ENCODE results near the gene ARL2. TPM values are rescaled to one million over a fixed set of nuclear protein-coding genes. Genes with fewer than 3 reads are reported as not detected.

The ARL2 gene
- total RNA-seq, 1 experiment from 2014 or later: 98.9 TPM

DNA sequence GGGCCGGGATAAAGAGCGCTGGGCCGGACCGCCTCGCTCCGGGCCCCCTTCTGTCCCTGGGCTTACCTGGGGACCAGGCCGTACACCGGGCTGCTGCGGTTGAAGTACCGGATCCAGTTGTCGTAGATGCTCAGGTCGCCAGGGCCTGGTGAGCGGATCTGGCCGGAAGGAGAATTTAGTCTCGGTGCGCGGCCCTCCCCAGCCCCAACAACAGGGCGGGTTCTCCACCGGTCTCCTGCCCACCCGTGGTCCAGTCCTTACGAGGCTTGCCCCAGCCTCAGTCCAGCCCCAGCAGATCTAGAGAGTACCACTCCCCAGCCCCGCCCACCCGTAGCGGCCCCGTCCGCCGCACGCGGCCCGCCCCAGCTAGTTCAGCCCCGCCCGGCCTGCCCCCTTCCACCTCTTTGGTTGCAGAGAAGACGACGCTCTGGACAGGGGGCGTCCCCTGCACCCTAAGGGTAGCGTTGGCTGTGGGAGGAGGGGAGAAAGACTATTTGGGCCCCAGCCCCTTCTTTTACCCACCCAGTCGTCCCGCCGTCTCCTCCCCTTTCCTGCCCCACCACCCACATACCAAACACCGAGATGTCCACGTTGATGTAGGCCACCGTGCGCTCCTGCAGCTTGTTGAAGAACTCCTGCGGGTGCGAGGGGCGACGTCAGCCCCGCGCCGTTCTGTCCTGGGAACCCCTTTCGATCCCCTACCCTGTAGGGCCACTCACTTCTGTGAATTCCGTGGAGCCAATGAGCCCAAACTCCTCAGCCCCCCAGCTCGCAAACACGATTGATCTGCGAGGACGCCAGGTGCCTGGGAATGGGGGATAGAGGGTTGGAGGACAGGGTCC, 33.8 kb downstream of the ARL2 start:
- H3K27ac ChIP-seq (ENCODE audit: low read depth, low read length, poor library complexity, severe bottlenecking): no peak overlapping the region
- TF ChIP-seq, protein P1, sequence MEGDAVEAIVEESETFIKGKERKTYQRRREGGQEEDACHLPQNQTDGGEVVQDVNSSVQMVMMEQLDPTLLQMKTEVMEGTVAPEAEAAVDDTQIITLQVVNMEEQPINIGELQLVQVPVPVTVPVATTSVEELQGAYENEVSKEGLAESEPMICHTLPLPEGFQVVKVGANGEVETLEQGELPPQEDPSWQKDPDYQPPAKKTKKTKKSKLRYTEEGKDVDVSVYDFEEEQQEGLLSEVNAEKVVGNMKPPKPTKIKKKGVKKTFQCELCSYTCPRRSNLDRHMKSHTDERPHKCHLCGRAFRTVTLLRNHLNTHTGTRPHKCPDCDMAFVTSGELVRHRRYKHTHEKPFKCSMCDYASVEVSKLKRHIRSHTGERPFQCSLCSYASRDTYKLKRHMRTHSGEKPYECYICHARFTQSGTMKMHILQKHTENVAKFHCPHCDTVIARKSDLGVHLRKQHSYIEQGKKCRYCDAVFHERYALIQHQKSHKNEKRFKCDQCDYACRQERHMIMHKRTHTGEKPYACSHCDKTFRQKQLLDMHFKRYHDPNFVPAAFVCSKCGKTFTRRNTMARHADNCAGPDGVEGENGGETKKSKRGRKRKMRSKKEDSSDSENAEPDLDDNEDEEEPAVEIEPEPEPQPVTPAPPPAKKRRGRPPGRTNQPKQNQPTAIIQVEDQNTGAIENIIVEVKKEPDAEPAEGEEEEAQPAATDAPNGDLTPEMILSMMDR (conservative IDR thresholded peaks at IDR 0.05; ENCODE audit: low read depth, low read length): no peak
- TF ChIP-seq EZH2 (IDR thresholded peaks at IDR 0.05; ENCODE audit: borderline replicate concordance, low read depth, low read length, poor library complexity, severe bottlenecking): no peak
- H3K9me3 ChIP-seq (ENCODE audit: low read depth, low read length, poor library complexity, severe bottlenecking): no peaks in the 10 kb centered on the region
- H3K4me3 ChIP-seq (ENCODE audit: low read depth, low read length, poor library complexity, severe bottlenecking): no peak overlapping the region
- H3K4me1 ChIP-seq (ENCODE audit: insufficient read depth, low read length, poor library complexity, severe bottlenecking): no peaks in the 10 kb centered on the region
- no TSS peak for BruUV-seq (replicated peaks)
- ChIA-PET CTCF (no interaction called here), POLR2A (ENCODE audit: low non-redundant PET) (no interaction called here)
- intact Hi-C loops (cut with micrococcal nuclease; ENCODE audit: unreplicated experiment): no loop called here
- no peaks in the 10 kb centered on the region for H3K27me3 ChIP-seq (replicated peaks; ENCODE audit: insufficient read depth, low read depth, low read length, poor library complexity)
- H3K36me3 ChIP-seq (ENCODE audit: insufficient read depth, low read length, poor library complexity, severe bottlenecking): peaks cover 23% of the 10 kb centered on the region
- DNase-seq (ENCODE audit: low spot score): no peak

DNA sequence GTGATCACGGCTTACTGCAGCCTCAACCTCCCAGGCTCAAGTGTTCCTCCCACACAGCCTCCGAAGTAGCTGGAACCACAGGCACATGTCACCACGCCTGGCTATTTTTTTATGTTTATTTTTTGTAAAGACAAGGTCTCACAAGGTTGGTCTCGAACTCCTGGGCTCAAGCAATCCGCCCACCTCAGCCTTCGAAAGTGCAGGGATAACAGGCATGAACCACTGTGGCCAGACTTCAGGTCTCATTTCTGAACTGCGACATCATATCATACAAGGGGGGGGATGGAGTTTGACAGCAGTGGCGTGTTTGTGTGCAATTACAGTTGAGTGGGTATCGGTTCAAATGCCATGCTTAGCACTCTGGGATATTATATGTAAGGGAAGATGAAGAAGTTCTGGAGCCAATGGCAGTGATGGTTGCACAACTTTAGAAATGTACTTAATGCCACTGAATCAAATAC, 37.5 kb downstream of the ARL2 start:
- H3K27me3 ChIP-seq (replicated peaks; ENCODE audit: insufficient read depth, low read depth, low read length, poor library complexity): no peaks in the 10 kb centered on the region
- CTCF ChIA-PET: no interaction called here
- H3K27ac ChIP-seq (ENCODE audit: low read depth, low read length, poor library complexity, severe bottlenecking): no peak overlapping the region
- intact Hi-C loops (cut with micrococcal nuclease; ENCODE audit: unreplicated experiment): no loop called here
- POLR2A ChIA-PET (ENCODE audit: low non-redundant PET): no interaction called here
- H3K9me3 ChIP-seq (ENCODE audit: low read depth, low read length, poor library complexity, severe bottlenecking): no peaks in the 10 kb centered on the region
- TF ChIP-seq, protein P1 (conservative IDR thresholded peaks at IDR 0.05; ENCODE audit: low read depth, low read length): no peak
- TF ChIP-seq EZH2 (IDR thresholded peaks at IDR 0.05; ENCODE audit: borderline replicate concordance, low read depth, low read length, poor library complexity, severe bottlenecking): no peak
- no peak for DNase-seq (ENCODE audit: low spot score)
- H3K36me3 ChIP-seq (ENCODE audit: insufficient read depth, low read length, poor library complexity, severe bottlenecking): no peaks in the 10 kb centered on the region
- no TSS peak for BruUV-seq (replicated peaks)
- H3K4me1 ChIP-seq (ENCODE audit: insufficient read depth, low read length, poor library complexity, severe bottlenecking): no peaks in the 10 kb centered on the region
- H3K4me3 ChIP-seq (ENCODE audit: low read depth, low read length, poor library complexity, severe bottlenecking): no peak overlapping the region

DNA sequence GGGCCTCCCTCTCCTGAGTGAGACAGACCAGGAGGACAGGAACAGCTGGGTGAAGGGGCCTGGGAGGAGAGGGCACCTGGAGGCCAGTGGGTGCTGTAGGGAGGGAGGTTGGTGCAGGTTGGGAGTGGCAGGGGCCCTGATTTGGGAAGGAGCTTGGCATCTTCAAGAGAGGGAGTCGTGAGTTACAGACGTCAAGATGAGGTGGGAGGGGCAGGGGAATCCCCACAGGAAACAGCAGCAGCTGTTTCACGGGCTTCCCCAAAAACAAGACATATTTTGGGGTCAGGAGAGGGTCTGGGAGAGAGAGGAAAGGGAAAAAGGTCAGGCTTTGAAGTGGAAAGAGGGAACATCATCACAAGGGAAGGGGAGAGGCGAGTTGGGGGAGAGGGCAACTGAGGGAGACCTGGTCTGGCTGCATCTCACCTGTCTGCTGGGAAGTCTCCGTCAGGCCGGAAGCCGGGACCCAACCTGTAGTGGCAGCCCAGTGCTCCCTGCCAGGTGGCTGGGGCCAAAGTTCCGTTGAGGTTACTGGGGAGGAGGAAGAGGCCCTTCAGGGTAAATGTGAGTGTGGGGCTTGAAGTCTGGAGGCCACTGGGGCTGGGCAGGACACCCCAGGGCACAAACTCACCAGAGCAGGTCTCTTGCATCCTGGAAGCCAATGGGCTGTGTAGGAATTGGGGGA, 40.0 kb downstream of the ARL2 start:
- Histone ChIP-seq H3K36me3 (ENCODE audit: insufficient read depth, low read length, poor library complexity, severe bottlenecking) (no peaks in the 10 kb centered on the region), H3K27ac (ENCODE audit: low read depth, low read length, poor library complexity, severe bottlenecking) (no peak overlapping the region), H3K4me3 (ENCODE audit: low read depth, low read length, poor library complexity, severe bottlenecking) (no peak overlapping the region), H3K9me3 (ENCODE audit: low read depth, low read length, poor library complexity, severe bottlenecking) (no peaks in the 10 kb centered on the region), H3K27me3 (replicated peaks; ENCODE audit: insufficient read depth, low read depth, low read length, poor library complexity) (no peaks in the 10 kb centered on the region), H3K4me1 (ENCODE audit: insufficient read depth, low read length, poor library complexity, severe bottlenecking) (no peaks in the 10 kb centered on the region)
- CTCF ChIA-PET: no interaction called here
- BruUV-seq (replicated peaks): no TSS peak
- TF ChIP-seq EZH2 (IDR thresholded peaks at IDR 0.05; ENCODE audit: borderline replicate concordance, low read depth, low read length, poor library complexity, severe bottlenecking): no peak
- TF ChIP-seq, protein P1 (conservative IDR thresholded peaks at IDR 0.05; ENCODE audit: low read depth, low read length): no peak
- intact Hi-C loops (cut with micrococcal nuclease; ENCODE audit: unreplicated experiment): no loop called here
- POLR2A ChIA-PET (ENCODE audit: low non-redundant PET): no interaction called here
- DNase-seq (ENCODE audit: low spot score): no peak

Data from A673 (cell line).